Measurements from ENCODE around the gene AQP3.
"Not testable (repeated sequence)": the region's sequence is repeated elsewhere in the genome, so short reads cannot be mapped to it uniquely, and the experiment has no call there.

Gene AQP3

DNA sequence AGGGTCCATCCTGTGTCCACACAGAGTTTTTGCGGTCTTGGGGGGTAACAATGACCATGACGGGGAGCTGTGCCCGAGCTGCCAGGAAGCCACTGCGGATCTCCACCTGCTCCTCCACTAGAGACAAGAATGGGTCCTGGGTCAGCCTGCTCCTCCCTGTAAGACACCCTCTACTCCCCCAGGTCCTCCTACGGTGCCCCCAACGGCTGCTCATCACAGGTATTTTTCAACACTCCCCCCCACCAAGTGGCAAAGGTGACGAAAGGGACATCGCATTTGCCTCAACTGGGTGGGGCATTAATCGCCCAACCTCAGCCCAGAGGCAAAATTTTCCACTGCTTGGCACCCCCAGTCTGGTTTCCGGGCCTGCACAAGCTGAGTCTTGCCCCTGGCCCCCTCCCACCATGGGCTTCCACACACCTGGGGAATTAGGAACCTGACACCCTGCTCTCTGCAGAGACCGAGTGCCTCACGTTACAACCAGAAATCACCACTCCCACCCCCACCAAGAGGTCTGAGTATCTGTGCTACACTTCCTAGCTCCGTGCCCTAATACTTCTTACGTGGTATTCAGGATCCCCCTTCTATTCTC lies 16.7 kb upstream of the AQP3 start:
- DNase-seq = no peak

GRCh38 chr9:33463151-33463550 lies 15.8 kb upstream of the AQP3 start:
- DNase-seq = no peak

DNA sequence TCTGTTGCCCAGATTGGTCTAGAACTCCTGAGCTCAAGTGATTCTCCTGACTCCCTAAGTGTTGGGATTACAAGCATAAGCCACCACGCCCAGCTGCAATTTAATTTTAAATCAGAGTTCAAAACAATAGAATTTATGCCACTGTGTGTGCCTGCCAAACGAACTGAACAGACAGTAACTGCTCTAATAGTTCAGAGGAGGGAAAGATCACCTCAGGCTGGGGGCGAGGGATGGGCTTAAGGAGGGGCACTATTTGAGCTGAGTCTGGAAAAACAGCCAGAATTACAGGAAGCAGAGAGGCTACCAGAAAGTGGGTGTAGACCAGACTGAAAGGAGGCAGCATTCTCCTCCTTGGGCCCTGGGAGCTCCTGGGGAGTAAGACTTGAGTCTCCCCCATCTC lies 14.1 kb upstream of the AQP3 start:
- DNase-seq = no peak

- DNase-seq = no peak
These were observed 13.5 kb upstream of the AQP3 start for GRCh38 chr9:33460854-33461253.

DNA sequence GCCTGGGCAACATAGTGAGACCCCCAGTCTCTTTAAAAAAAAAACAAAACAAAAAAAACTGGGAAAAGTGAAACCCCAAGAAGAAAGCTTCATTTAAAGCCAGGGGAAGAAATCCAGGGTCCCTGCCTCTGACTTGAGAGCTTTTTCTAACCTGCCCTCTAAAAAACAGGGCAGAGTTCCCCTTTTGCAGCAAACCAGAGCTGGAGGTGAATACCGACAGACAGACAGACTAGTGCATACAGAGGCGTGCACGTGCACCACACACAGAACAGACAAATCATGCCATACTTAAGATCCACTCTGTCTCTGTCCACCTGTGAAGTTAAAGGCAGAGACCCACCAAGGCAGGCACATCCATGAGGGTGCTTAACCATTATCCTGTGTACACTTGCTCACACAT lies 11.7 kb upstream of the AQP3 start:
- peak; percentile 64 for DNase-seq

DNA sequence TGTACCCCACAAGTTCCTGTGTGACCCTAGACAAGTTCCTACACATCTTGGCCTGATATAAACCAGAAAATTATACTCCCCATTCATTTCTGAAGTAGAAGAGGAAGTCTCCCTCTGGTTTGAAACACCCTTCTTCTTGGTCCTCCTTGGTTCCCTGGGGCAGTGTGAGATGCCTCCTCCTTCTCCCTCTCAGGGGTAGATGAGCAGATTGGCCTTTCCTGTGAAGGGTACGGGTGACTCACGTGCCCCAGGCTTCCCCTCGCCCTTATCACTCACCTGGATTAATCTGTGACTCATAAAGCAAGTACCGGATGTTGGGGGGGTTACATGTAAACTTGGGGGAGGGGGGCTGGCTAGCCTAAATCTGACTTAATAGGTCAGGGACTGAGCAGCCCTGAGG lies 11.1 kb upstream of the AQP3 start:
- peak; percentile 96 for DNase-seq

DNA sequence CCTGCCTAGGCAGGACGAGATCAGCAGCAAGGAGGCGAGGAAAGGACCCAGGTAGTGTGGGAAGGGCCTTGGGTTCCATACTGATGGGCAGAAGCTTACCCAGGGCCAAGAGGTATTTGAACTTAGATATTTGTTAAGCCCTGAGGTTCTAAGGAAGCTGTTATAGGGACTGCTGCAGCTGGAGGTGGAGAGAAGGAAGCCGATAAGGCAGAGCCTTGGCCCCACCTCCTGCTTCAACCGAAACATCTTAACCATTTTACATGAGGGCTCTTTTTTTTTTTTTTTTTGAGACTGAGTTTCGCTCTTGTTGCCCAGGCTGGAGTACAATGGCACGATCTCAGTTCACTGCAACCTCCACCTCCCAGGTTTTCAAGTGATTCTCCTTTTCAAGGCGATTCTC lies 8.6 kb upstream of the AQP3 start:
- DNase-seq = no peak

- DNase-seq = not testable (repeated sequence)
These were observed 8.1 kb upstream of the AQP3 start for GRCh38 chr9:33455456-33455855.

GRCh38 chr9:33454661-33455026 lies 7.3 kb upstream of the AQP3 start:
- DNase-seq = not testable (repeated sequence)

DNA sequence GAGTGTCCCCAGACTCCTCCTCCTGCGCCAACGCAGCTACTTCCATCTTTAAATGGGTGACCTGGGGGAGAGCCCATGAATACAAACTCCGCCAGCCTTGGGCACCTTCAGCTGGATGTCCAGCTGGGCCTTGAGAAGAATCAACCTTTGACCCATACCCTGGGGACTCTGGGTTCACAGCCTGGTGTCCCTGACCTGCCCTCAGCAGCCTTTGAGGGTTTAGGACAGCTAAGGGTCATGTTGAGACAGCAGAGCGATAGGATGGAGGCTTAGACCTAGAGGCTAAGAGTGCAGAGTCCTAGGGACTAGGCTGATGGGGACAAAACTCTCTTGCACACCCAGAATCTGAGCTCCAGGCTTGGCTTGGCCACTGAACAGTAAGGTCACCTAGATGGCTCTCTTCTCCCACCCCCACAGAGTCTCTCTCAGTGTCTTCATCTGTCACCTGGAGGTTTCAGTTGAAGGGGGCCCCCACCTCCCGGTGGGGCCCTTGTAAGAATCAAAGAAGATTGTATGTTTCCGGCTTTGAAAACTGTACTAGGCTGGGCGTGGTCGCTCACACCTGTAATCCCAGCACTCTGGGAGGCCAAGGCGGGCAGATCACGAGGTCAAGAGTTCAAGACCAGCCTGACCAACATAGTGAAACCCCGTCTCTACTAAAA lies 6.7 kb upstream of the AQP3 start:
- DNase-seq = peak; percentile 33

DNA sequence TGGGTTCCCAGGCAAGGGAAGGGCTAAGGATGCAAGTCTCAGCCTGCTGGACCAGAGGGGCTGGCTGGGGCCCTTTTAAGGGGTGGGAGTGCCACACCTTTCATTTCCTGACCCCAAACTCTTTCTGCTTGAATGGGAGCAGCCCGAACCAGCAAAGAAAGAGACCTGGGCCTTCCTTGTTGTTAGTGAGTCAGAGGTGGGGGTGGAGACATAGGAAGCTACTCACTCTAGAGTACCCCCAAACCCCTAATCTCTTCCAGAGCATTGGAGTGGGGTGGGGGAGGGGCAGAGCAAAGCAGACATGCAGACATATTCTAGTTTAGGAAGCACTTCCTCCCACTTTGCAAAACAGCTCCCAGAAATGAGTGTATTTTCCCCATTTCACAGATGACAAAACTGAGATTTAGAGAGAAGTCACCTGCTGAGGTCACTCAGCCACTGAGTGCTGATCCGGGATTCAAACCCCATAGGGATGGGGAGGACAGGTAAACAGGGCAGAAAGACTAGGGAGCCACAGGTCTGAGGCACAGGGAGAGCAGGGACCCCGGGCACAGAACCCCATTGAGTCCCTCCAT lies 6.0 kb upstream of the AQP3 start:
- DNase-seq = no peak

GRCh38 chr9:33452828-33453271 lies 5.5 kb upstream of the AQP3 start:
- DNase-seq = peak; percentile 91

DNA sequence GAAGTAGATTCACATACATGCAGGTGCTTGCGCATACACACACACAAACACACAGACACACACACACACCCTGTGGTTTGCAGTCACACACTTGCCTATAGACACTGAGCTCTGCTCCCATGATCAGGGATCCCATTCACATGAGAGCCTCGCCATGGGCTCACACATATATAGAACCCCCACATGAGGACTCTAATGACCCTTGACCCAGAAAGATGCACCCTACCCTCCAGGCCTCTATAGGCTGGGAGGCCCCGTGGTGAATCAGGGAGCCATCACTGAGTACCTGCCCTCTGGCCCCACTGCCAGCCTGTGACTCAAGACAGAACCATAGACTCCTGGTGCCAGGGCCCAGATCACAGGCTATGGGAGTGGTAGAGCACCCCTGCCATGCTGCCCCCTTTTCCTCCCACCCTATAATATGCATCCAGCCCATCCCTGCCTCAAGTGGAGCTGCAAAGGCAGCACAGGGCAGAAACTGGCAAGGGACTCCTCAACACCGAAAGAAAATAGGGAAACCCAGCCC lies 3.3 kb upstream of the AQP3 start:
- DNase-seq = no peak

GRCh38 chr9:33449715-33450114 lies 2.3 kb upstream of the AQP3 start:
- DNase-seq = peak; percentile 53

- peak; percentile 55 for DNase-seq
These were observed 583 bp upstream of the AQP3 start for GRCh38 chr9:33447799-33448553.

DNA sequence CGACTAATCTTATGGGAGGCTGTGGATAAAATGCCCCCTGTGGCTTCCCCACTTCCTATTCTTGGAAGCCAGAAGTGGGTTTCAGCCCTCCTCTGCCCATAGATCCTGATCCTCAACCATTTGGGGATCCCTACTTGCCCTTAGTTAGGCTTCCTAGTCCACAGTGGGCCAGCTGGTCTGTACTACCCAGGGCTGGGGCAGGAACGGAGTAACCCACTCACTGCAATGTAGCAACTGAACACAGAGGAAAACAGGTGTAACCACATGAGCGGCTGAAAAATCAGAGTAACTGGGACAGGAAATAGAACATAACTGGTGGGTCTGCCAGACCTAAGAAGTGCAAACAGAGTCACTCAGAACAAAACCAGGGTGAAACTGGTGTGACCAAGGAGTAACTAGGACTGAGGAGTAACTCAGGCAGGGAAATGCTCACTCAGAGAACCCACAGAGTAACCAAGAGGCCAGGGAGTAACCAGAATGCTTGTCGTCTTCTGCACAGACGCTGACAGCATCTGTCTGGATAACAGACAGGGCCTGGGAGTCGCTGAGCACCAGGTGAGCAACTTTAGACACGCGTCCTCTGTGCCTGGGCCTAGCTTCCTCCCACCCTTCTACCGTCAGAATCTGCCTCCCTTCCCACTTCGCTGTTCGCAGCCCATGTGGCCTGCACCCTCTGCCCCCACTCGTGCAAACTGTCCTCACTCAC lies 1.0 kb downstream of the AQP3 start:
- peak; percentile 79 for DNase-seq

DNA sequence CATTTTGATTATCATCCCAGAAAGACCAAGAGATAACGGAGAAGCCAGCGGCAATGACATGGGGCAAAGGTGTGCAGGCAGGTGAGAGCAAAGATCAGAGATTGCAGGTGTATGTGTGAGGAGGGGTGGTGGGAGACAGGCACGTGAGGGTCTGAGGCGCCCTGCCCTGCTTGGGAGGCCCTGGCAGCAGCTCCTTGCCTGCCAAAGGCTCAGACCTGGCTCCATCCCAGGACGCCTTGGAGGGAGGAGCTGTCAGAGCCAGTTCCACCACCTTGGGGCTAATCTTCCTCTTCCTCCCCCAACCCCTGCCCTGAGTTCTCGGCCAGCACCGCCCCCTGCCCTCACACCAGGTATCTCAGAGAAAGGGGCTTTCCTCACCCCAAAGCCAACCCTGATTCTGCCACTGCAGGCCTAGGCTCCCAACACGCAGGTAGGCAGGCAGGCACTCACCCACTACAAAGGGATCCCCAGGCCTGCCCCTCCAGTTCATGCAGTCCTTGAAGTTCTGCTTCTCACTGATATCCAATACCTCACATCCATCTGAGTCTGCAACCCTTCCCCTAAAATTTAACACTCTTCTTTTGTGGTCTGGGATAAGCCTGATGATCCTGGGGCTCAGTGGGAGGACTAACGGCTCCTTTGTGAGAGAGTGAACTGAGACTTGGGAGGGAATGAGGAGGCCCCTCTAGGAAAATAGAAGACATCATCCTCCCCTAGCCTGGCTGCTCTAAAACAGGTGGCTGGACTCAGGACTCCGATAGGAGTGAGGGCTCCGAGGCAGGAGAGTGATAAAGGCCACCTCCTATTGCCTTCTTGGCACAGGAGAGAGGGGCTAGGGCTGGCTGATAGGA lies 1.8 kb downstream of the AQP3 start:
- no peak for DNase-seq

GRCh38 chr9:33443464-33444154 lies 3.8 kb downstream of the AQP3 start:
- no peak for DNase-seq

GRCh38 chr9:33443047-33443446 lies 4.3 kb downstream of the AQP3 start:
- no peak for DNase-seq

DNA sequence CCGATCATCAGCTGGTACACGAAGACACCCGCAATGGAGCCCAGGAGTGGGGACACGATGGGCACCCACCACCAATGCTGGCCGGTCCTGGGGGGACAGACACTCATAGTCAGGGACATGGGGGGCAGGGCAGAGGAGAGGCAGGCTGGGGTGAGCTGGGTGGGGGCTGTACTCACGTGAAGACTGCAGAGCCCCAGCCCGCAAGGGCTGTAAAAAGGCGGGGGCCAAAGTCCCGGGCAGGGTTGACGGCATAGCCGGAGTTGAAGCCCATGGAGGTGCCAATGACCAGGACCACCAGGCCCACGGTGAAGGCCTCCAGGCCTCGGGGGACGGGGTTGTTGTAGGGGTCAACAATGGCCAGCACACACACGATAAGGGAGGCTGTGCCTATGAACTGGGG lies 5.3 kb downstream of the AQP3 start:
- DNase-seq = no peak

DNA sequence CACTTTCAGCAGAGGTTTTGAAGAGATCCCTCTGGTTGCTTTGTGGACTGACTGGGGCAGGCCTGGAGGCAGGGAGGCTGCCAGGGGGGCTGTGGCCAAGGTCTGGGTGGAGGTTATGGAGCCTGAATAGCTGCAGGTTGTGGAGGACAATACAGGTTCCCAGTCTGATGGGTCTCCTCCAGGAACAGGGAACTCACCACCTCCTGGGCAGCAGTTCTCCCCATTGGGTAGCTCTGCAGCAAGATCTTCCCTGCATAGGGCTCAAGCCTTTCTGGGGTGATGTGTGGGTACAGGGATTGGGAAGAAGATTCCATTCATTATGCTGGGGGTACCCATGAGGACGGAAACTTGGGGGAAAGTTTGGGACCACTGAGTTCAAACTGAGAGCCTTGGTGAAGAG lies 6.8 kb downstream of the AQP3 start:
- DNase-seq = no peak

Data from DMS53 (cell line).